Adrenal gland (tissue), 12 donors: ENCODE results near the gene SLC24A4. TPM values are rescaled to one million over a fixed set of nuclear protein-coding genes. Genes with fewer than 3 reads are reported as not detected.
A peak's percentile ranks its signal among the peaks of the same experiment; 100 is the strongest.

ENCODE experiments used
- DNase-seq, 7 donors: peaks; one replicate each; pipeline ENCODE4 v3.0.0-alpha.2; 2019 to 2020
- H3K27ac ChIP-seq, 5 donors: fragments of 200-600 bp; sonication (generic) in 4 of 5; 1 replicate in 3 of 5; 2 replicates in 2 of 5; pipeline versions ENCODE4 v1.5.1 to v1.8.0; 2016 to 2020; ENCODE audit warnings: mild to moderate bottlenecking in 1 of 5
- H3K27me3 ChIP-seq: fragments of 200-600 bp; 2 replicates; pipeline ENCODE4 v1.8.0; 2021
- H3K36me3 ChIP-seq, 2 donors: fragments of 200-600 bp; replicated peaks in 1 of 2; 1 replicate in 1 of 2; 2 replicates in 1 of 2; pipeline versions ENCODE4 v1.5.1 to v1.8.0; 2018 to 2022
- H3K4me1 ChIP-seq, 2 donors: fragments of 200-600 bp; replicated peaks in 1 of 2; 1 replicate in 1 of 2; 2 replicates in 1 of 2; pipeline versions ENCODE4 v1.5.1 to v1.8.0; 2018 to 2021
- H3K4me3 ChIP-seq, 4 donors: fragments of 200-600 bp; sonication (generic) in 3 of 4; one replicate each; pipeline ENCODE4 v1.5.1; 2016 to 2018
- H3K9me3 ChIP-seq, 3 donors: fragments of 200-600 bp; sonication (generic) in 1 of 3; replicated peaks in 1 of 3; 1 replicate in 2 of 3; 2 replicates in 1 of 3; pipeline versions ENCODE4 v1.5.1 to v1.8.0; 2016 to 2021
- CTCF ChIP-seq, 6 experiments: fragments of 450-650 bp in 4 of 6; fragments of 200-600 bp in 2 of 6; sonication (generic) in 1 of 6; IDR thresholded peaks; 1 replicate in 5 of 6; 2 replicates in 1 of 6; pipeline versions ENCODE4 v1.5.1 to v1.8.0; 2016 to 2021; ENCODE audit warnings: antibody characterized with exemption in 6 of 6, mild to moderate bottlenecking in 2 of 6, moderate library complexity in 1 of 6
- POLR2A ChIP-seq, 2 donors: fragments of 450-650 bp; IDR thresholded peaks; one replicate each; pipeline ENCODE4 v1.6.1; 2017; ENCODE audit warnings: antibody characterized with exemption in 2 of 2, mild to moderate bottlenecking in 2 of 2, moderate library complexity in 1 of 2
- WGBS, 4 donors: extraction: QIAGEN DNeasy Blood & Tissue Kit in 2 of 4; methylation state at CpG; one replicate each; pipeline versions ENCODE4 v1.1.5 to v1.1.7; 2013 to 2017; 5-methylcytosine and 5-hydroxymethylcytosine counted together
- intact Hi-C, 2 donors: fragments of 100-400 bp; cut with DNase I; formaldehyde crosslinking; loops; one replicate each; pipeline versions ENCODE4 v1.14.1 to v1.15.0; 2022 to 2023
- polyA plus RNA-seq, 3 donors: library from polyadenylated mRNA; stranded (reverse); fragments of 200-250 nt in 2 of 3; fragments of 350-450 nt in 1 of 3; fragmentation: Illumina TruSeq in 1 of 3; extraction: RNeasy Lipid Tissue Mini Kit (QIAGEN cat#74804) in 1 of 3; gene quantifications; one replicate each; pipeline ENCODE4 v1.2.3, GENCODE V29; 2013 to 2014
- total RNA-seq, 9 donors: library from RNA; depleted of rRNA in 4 of 9; stranded (reverse); fragments of >200 nt in 4 of 9; fragments of 120-200 nt in 1 of 9; fragmentation: NEBNext Ultra II Directional in 1 of 9; extraction: Animal tissue kit (Norgen Biotek cat#: 25700) in 1 of 9; gene quantifications; one replicate each; pipeline versions ENCODE4 v1.1.0 to v1.2.4, GENCODE V29; 2013 to 2023
- donor health status: healthy with polysubstance abuse.
- donor health status: Bipolar disorder and iron deficiency.
- donor health status: DM: yes; HTN: yes; CAD: no.
- donor health status: DM: no; HTN: no; CAD: no.
- donor health status: DM: no; HTN: no; CAD: no.
- donor health status: DM: yes; HTN: yes; CAD: no.

The SLC24A4 gene
- total and polyA plus RNA-seq, 12 donors: 0.09 to 1.9 (median 0.52) TPM

GRCh38 chr14:92425101-92425500 lies 102.1 kb downstream of the SLC24A4 start:
- Histone ChIP-seq H3K4me1 (no peaks in the 10 kb centered on the region), H3K27me3 (no peaks in the 10 kb centered on the region), H3K36me3 (no peaks in the 10 kb centered on the region), H3K4me3 (no peak overlapping the region), H3K27ac (peak overlapping the region in 1 of 5 donors; percentile 3), H3K9me3 (no peaks in the 10 kb centered on the region)
- intact Hi-C loops: no loop called here
- TF ChIP-seq POLR2A (IDR thresholded peaks at IDR 0.05): no peak
- no peak for TF ChIP-seq CTCF (IDR thresholded peaks at IDR 0.05)
- DNase-seq: no peak

- DNase-seq: no peak
- TF ChIP-seq POLR2A (IDR thresholded peaks at IDR 0.05) (no peak), CTCF (IDR thresholded peaks at IDR 0.05) (no peak)
- intact Hi-C loops: no loop called here
- Histone ChIP-seq H3K9me3 (no peaks in the 10 kb centered on the region), H3K27ac (no peak overlapping the region), H3K27me3 (no peaks in the 10 kb centered on the region), H3K36me3 (no peaks in the 10 kb centered on the region), H3K4me1 (no peaks in the 10 kb centered on the region), H3K4me3 (no peak overlapping the region)
- WGBS, 4 donors: 56 to 72% (median 66%) methylated on average over 4 of the region's 4 CpGs
Observed at GRCh38 chr14:92426237-92426636, 103.3 kb downstream of the SLC24A4 start.

GRCh38 chr14:92427096-92427495 lies 104.1 kb downstream of the SLC24A4 start:
- TF ChIP-seq POLR2A (IDR thresholded peaks at IDR 0.05) (no peak), CTCF (IDR thresholded peaks at IDR 0.05) (no peak)

GRCh38 chr14:92430686-92431085 lies 107.7 kb downstream of the SLC24A4 start:
- intact Hi-C loops: no loop called here
- H3K4me3 ChIP-seq: no peak overlapping the region
- DNase-seq: no peak
- H3K27me3 ChIP-seq: no peaks in the 10 kb centered on the region
- no peaks in the 10 kb centered on the region for H3K36me3 ChIP-seq
- H3K4me1 ChIP-seq: no peaks in the 10 kb centered on the region
- no peaks in the 10 kb centered on the region for H3K9me3 ChIP-seq
- H3K27ac ChIP-seq: no peak overlapping the region
- WGBS, 4 donors: 76 to 91% (median 79%) methylated on average over 3 of the region's 3 CpGs
- no peak for TF ChIP-seq CTCF (IDR thresholded peaks at IDR 0.05)
- no peak for TF ChIP-seq POLR2A (IDR thresholded peaks at IDR 0.05)

More at GRCh38 chr14:92427096-92427495, 104.1 kb downstream of the SLC24A4 start:
- intact Hi-C loops: no loop called here
- Histone ChIP-seq H3K27ac (no peak overlapping the region), H3K36me3 (no peaks in the 10 kb centered on the region), H3K4me3 (no peak overlapping the region), H3K4me1 (no peaks in the 10 kb centered on the region), H3K9me3 (no peaks in the 10 kb centered on the region), H3K27me3 (no peaks in the 10 kb centered on the region)
- 76 to 86% (median 78%) methylated on average over 2 to 3 of the region's 3 CpGs for whole genome bisulfite sequencing, 4 donors
- DNase-seq: no peak
